NCI-H2107 (cell line): Measurements from ENCODE around the gene APELA.
"Not testable (repeated sequence)": the region's sequence is repeated elsewhere in the genome, so short reads cannot be mapped to it uniquely, and the experiment has no call there.

Experiments
- DNase-seq: peaks from one replicate; lab custom pipeline; 2025; lab: John Stamatoyannopoulos, UW

Gene APELA, protein sequence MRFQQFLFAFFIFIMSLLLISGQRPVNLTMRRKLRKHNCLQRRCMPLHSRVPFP

DNA sequence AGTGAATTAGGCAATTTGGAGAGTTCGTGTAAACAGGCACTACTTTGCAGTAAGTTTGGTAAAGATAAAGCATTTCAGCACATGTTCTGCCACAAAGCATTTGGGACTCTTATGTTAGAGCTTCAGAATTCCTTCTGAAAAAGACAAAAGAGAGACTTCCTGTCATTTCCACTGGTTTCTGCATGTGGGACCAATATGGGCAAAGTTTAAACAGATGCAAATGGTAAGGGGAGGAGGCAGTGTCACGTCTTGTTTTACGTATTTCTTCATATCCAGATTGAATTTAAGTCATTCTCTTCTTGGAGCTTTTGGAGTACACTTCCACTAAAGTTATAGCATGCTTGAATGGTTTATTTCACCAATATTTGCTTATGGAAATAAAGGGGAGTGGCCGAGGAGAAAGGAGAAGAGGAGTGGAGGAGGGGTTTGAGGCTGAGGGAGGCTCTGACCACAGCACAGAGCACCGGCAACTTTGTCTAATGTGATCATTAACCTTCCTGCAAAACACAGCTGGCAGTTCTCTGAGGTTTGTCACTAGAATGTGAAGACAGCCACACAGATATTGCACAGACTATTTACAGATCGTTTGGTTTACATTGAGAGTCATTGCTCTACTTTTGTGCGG lies at the start of gene APELA:
Gene APELA, plus strand, starts transcription at position 479 of the 625 bp plus-strand sequence. CDS start 154 bp downstream, outside the sequence.
- DNase-seq: no peak

DNA sequence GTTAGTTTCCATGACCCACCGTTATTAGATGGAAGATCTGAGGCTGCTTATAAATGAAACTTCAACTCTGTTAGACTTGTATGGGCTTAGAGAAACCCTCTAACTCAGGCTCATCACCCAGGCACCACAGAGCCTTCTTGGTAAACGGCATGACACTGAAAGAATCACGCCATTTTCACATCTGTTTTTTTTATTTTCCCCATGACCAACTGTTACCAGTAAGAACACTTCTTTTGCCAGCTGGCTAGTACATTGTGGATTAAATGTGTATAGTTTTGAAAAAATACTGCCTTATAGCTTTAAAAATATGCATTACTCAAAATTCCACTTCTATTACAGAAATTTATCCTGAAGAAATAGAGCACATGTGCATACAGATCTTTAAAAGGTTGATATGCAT lies 48.0 kb upstream of the APELA start:
- DNase-seq: no peak

- DNase-seq: no peak
Measured at GRCh38 chr4:164846566-164846965, 30.4 kb upstream of the APELA start.

- no peak for DNase-seq
Measured at GRCh38 chr4:164847016-164847415, 30.0 kb upstream of the APELA start.

GRCh38 chr4:164847967-164848649 lies 28.9 kb upstream of the APELA start:
- DNase-seq: no peak

DNA sequence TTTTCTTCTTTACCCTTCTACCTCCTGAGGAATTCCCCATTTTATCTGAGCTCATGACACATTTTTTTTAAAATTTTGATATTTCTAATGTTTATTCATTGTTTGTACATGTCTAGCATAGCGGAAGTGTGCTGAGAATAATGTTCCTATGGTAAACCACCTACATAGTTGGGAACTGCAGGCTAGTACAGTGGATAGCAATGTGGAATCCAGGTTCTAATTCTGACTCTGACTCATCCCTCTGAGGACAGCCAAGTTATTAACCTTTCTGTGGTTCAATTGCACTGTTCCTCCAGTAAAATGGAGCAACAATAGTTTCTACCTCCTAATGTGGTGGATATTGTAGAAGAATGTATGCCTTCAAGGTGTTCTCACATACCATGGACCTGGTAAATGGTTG lies 20.6 kb upstream of the APELA start:
- no peak for DNase-seq

GRCh38 chr4:164866817-164867490 lies 10.0 kb upstream of the APELA start:
- DNase-seq: no peak

GRCh38 chr4:164871673-164872072 lies 5.3 kb upstream of the APELA start:
- DNase-seq: no peak

DNA sequence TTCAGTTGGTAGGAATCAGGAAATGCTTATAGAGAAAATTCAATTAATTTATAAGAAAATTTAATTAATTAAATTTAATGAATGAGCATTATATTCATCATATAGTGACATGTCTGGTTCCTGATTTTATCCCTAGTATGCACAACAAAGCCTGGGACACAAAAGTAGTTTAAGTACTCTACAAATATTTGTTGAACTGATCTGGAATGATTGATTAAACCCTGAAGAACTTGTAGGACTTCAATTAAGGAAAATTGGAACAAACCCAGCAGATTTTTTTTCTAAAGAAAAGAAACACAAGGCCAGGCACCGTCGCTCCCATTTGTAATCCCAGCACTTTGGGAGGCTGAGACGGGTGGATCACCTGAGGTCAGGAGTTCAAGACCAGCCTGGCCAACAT lies 4.5 kb upstream of the APELA start:
- no peak for DNase-seq

GRCh38 chr4:164874789-164875188 lies 2.2 kb upstream of the APELA start:
- no peak for DNase-seq

GRCh38 chr4:164880489-164881262 lies 3.7 kb downstream of the APELA start:
- no peak for DNase-seq

DNA sequence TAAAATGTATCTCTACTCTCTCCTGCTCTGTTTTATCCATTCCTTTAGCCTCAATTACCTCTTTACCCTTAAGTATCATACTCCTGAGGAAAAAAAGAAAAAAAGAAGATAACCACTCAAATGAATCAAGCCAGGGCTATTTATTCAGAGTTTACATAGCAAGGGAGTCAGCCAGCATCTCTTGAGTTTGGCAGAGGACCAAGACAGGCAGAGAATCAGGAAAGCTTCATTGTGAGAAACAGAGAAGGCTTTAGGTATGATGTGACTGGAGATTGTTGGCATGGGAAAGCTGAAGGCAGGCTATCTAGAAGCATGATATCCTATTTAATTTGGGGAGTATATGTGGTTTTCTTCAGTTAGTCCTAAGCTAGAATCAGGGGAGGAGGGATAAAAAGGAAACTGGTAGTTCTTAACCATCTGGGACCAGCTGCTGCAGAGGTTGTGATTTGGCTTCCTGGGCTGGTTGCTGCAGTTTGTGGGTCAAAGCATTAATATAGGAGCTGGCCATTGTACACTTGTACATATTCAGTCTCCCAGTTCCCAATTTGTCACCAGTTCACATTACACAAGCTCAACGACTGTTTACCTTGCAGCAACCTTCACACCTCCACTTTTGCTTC lies 11.2 kb downstream of the APELA start:
- no peak for DNase-seq

GRCh38 chr4:164890691-164891090 lies 13.7 kb downstream of the APELA start:
- no peak for DNase-seq

- no peak for DNase-seq
Measured at GRCh38 chr4:164892018-164892417, 15.0 kb downstream of the APELA start.

GRCh38 chr4:164894702-164895101 lies 17.7 kb downstream of the APELA start:
- DNase-seq: no peak

GRCh38 chr4:164902608-164903007 lies 25.6 kb downstream of the APELA start:
- no peak for DNase-seq

DNA sequence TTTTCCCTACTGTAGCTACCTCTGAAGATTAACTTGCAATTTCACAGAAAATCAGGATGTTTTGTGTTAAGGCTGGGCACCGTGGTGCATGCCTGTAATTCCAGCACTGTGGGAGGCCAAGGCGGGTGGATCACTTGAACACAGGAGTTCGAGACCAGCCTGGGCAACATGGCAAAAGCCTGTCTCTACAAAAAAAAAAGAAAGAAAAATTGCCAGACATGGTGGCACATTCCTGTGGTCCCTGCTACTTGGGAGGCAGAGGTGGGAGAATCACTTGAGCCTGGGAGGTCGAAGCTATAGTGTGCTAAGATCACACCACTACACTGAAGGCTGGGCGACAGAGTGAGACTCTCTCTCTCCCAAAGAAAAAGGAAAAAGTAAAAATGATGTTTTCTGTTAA lies 27.4 kb downstream of the APELA start:
- no peak for DNase-seq

DNA sequence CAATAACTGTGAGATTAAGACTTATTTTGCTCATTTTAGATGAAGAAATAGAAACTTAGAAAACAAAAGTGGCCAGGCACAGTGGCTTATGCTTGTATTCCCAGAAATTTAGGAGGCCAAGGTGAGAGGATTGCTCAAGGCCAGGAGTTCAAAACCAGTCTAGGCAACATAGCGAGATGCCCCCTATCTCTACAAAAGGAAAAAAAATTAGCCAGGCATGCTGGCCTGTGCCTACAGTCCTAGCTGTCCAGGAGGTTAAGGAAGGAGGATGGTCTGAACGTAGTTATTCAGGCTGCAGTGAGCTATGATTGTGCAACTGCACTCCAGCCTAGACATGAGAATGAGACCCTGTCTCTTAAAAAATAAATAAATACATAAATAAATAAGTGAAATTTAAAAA lies 28.0 kb downstream of the APELA start:
- no peak for DNase-seq

- no peak for DNase-seq
Measured at GRCh38 chr4:164906368-164906767, 29.4 kb downstream of the APELA start.

DNA sequence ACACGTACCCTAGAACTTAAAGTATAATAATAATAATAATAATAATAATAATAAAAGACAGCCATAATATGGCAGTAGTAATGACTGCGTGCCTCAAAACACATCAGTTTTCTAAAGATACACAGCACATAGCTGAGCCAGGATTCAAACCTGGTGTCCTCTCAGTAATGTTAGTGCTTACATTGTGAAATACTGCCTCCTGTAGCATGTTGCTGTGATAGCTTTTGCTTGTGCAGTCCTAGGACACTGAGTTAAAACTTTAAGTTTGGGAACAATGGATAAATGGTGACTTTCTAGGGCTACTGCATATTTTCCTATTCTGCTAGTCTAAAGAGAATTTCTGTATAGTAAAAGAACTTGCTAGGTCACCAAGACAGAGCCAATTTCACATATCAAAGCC lies 36.5 kb downstream of the APELA start:
- DNase-seq: not testable (repeated sequence)

- DNase-seq: no peak
Measured at GRCh38 chr4:164918956-164919355, 42.0 kb downstream of the APELA start.

DNA sequence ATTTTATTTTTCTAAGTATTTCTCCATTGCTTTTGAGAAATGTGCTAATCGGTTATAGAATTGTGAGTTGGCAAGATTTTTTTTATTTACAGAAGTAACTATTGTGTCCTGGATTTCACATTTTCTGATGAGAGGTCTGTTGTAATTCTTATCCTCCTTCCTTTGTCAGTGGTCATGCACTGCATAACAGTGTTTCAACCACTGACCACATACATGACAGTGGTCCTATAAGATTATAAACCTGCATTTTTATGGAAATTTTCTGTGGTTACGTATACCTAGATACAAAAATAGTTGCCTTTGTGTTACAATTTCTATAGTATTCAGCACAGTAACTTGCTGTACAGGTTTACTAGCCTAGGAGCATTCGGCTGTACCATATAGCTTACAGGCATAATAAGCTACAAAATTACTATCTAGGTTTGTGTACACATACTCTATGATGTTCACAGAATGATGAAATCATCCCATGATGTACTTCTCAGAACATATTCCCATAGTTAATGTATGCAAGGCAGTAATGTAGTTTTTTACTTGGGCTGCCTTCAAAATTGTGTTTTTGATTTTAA lies 47.8 kb downstream of the APELA start:
- DNase-seq: no peak
